Stimulated activated effector memory CD8-positive, alpha-beta T cell treated with anti-CD3 and anti-CD28 coated beads, Interleukin-12 subunit alpha, Interleukin-12 subunit beta, amount 100 ng/mL, for 72 hours (primary cell): ENCODE data around the gene UGT1A6.

Experiments
- ATAC-seq: fragments of 150-1000 bp; cut with Tn5 transposase; 2 replicates; pipeline ENCODE4 v1.10.0; 2021
- DNase-seq, 2 donors: peaks; one replicate each; pipeline ENCODE4 v3.0.0; 2021 to 2022; ENCODE audit warnings: low spot score in 2 of 2
- H3K27ac Mint-ChIP-seq: one replicate; pipeline ENCODE4 v1.8.0; 2022; ENCODE audit warnings: mild to moderate bottlenecking, mixed read lengths
- H3K36me3 Mint-ChIP-seq: one replicate; pipeline ENCODE4 v1.8.0; 2022; ENCODE audit warnings: mild to moderate bottlenecking, mixed read lengths
- H3K4me1 Mint-ChIP-seq: one replicate; pipeline ENCODE4 v1.8.0; 2022; ENCODE audit warnings: mixed read lengths
- H3K4me3 Mint-ChIP-seq: one replicate; pipeline ENCODE4 v1.8.0; 2022; ENCODE audit warnings: mild to moderate bottlenecking, mixed read lengths
- H3K9me3 Mint-ChIP-seq: one replicate; pipeline ENCODE4 v1.8.0; 2022; ENCODE audit warnings: mixed read lengths

UGT1A6 gene

GRCh38 chr2:233793465-233794127 is 100.9 kb downstream of the UGT1A6 start:
- ATAC-seq (no peak), DNase-seq (peak in 1 of 2 donors; percentile 28)
- H3K4me1 Mint-ChIP-seq: no peaks in the 10 kb centered on the region
- H3K36me3 Mint-ChIP-seq: no peaks in the 10 kb centered on the region
- H3K4me3 Mint-ChIP-seq: no peak overlapping the region
- no peaks in the 10 kb centered on the region for H3K9me3 Mint-ChIP-seq
- no peak overlapping the region for H3K27ac Mint-ChIP-seq

DNA sequence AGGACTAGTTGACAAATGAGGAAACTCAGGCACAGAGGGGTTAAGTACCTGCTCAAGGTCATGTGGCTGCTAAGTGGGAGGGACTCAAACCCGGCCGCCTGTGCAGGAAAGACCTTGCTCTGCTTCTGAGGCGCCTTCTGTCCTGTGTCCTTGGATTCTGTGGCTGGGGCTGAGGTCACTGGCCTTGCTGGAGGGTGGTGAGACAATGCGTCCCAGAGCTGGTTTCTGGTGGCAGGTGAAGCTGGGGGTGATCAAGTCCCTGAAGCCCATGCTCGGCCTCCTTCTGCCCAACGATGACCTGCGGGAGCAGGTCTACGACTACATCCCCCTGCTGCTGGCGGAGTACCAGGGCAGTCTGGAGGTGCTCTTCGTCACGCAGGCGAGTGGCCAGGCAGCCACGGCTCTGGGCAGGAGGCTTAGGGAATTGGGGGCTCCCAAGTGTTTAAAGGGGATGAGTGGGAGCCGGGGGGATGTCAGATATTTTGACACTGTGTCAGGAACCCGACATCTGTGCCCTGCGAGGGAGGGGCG is 101.5 kb downstream of the UGT1A6 start:
- ATAC-seq: no peak
- Mint-ChIP-seq H3K4me1 (no peaks in the 10 kb centered on the region), H3K9me3 (no peaks in the 10 kb centered on the region), H3K36me3 (no peaks in the 10 kb centered on the region), H3K4me3 (no peak overlapping the region), H3K27ac (no peak overlapping the region)
- peak in 1 of 2 donors; percentile 38 for DNase-seq

DNA sequence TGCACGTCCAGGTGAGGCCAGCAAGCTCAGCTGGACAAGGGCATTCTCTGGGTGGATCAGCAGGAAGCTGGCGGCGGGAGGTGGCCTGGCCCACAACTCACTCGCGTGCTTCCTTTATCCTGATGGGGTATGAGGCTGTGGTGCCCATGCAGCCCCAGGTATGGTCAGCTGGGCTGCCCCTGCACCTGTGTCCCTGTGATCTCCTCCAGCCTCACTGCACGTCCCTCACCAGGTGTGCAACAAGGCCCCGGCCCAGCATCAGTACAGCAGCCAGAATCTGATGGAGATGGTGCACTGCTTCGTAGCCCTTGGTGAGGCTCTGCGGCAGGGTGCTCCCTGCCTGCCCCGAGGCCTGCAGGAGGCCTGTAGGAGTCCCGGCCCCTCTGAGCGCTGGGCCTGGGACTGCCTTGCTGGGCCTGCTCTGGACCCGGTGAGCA is 103.1 kb downstream of the UGT1A6 start:
- Mint-ChIP-seq H3K27ac (no peak overlapping the region), H3K36me3 (no peaks in the 10 kb centered on the region), H3K9me3 (no peaks in the 10 kb centered on the region), H3K4me3 (no peak overlapping the region), H3K4me1 (no peaks in the 10 kb centered on the region)
- ATAC-seq (no peak), DNase-seq (peak in 1 of 2 donors; percentile 38)

DNA sequence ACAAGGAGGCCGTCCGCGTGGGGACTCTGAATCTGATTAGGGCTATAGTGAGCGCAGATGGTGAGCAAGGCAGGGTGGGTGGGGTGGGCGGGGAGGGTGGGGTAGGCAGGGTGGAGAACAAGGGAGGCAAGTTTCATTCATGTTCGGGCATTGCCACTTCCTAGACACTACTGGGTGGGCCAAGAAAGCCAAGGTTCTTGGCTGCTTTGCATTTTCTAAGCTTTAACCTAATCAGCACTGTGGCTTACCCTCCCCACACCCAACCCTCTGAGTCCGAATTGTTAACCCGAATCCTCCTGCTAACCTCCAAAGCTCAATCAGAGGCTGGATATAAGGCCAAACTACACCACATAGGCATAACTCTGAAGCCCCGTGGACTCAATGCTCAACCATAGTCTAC is 103.6 kb downstream of the UGT1A6 start:
- H3K4me3 Mint-ChIP-seq: no peak overlapping the region
- no peak overlapping the region for H3K27ac Mint-ChIP-seq
- peaks cover 3% of the 10 kb centered on the region for H3K4me1 Mint-ChIP-seq
- no peak for ATAC-seq
- H3K36me3 Mint-ChIP-seq: no peaks in the 10 kb centered on the region
- H3K9me3 Mint-ChIP-seq: no peaks in the 10 kb centered on the region
- peak in 1 of 2 donors; percentile 28 for DNase-seq

GRCh38 chr2:233798335-233799086 is 105.8 kb downstream of the UGT1A6 start:
- Mint-ChIP-seq H3K9me3 (no peaks in the 10 kb centered on the region), H3K27ac (no peak overlapping the region), H3K4me1 (peaks cover 7% of the 10 kb centered on the region), H3K36me3 (no peaks in the 10 kb centered on the region), H3K4me3 (no peak overlapping the region)
- DNase-seq (no peak), ATAC-seq (no peak)

- Mint-ChIP-seq H3K4me1 (peaks cover 7% of the 10 kb centered on the region), H3K4me3 (no peak overlapping the region), H3K27ac (no peak overlapping the region), H3K36me3 (no peaks in the 10 kb centered on the region), H3K9me3 (no peaks in the 10 kb centered on the region)
- no peak for DNase-seq
- ATAC-seq: no peak
Measured at GRCh38 chr2:233799087-233799665, 106.5 kb downstream of the UGT1A6 start.

GRCh38 chr2:233799716-233800115 is 107.0 kb downstream of the UGT1A6 start:
- H3K36me3 Mint-ChIP-seq: no peaks in the 10 kb centered on the region
- H3K27ac Mint-ChIP-seq: no peak overlapping the region
- no peak for DNase-seq
- no peak overlapping the region for H3K4me3 Mint-ChIP-seq
- no peak for ATAC-seq
- H3K9me3 Mint-ChIP-seq: no peaks in the 10 kb centered on the region
- peaks cover 7% of the 10 kb centered on the region for H3K4me1 Mint-ChIP-seq

DNA sequence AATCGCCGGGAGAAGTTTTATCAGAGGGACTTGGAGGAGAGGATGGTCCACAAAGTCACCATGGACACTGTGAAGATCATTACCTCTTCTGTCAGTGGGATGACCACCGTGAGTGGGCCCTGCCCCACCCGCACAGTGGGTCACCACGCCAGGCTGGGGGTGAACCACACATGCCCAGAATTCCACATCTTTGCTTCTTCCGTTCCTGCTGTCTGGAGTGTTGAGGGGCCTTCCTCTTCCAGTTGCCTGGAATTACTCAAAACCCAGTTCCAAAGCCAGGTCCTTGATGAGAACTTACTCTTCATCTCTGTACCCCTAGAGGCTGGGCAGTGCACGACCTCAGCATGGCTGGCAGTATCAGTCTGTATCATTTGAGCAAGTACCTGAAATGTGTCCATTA is 107.5 kb downstream of the UGT1A6 start:
- Mint-ChIP-seq H3K36me3 (no peaks in the 10 kb centered on the region), H3K4me1 (peaks cover 7% of the 10 kb centered on the region), H3K9me3 (no peaks in the 10 kb centered on the region), H3K27ac (no peak overlapping the region), H3K4me3 (no peak overlapping the region)
- DNase-seq: no peak
- no peak for ATAC-seq

- ATAC-seq (peak; percentile 78), DNase-seq (peak in 1 of 2 donors; percentile 43)
- no peaks in the 10 kb centered on the region for H3K9me3 Mint-ChIP-seq
- no peaks in the 10 kb centered on the region for H3K36me3 Mint-ChIP-seq
- H3K4me1 Mint-ChIP-seq: peaks cover 7% of the 10 kb centered on the region
- no peak overlapping the region for H3K4me3 Mint-ChIP-seq
- H3K27ac Mint-ChIP-seq: no peak overlapping the region
Measured at GRCh38 chr2:233801357-233802131, 108.9 kb downstream of the UGT1A6 start.

- no peak overlapping the region for H3K27ac Mint-ChIP-seq
- DNase-seq (no peak), ATAC-seq (no peak)
- H3K4me3 Mint-ChIP-seq: no peak overlapping the region
- H3K36me3 Mint-ChIP-seq: no peaks in the 10 kb centered on the region
- no peaks in the 10 kb centered on the region for H3K9me3 Mint-ChIP-seq
- H3K4me1 Mint-ChIP-seq: peaks cover 7% of the 10 kb centered on the region
Measured at GRCh38 chr2:233802132-233802815, 109.6 kb downstream of the UGT1A6 start.

- Mint-ChIP-seq H3K9me3 (no peaks in the 10 kb centered on the region), H3K27ac (no peak overlapping the region), H3K4me3 (no peak overlapping the region), H3K4me1 (peaks cover 7% of the 10 kb centered on the region), H3K36me3 (no peaks in the 10 kb centered on the region)
- DNase-seq (no peak), ATAC-seq (no peak)
Measured at GRCh38 chr2:233803292-233803911, 110.7 kb downstream of the UGT1A6 start.

DNA sequence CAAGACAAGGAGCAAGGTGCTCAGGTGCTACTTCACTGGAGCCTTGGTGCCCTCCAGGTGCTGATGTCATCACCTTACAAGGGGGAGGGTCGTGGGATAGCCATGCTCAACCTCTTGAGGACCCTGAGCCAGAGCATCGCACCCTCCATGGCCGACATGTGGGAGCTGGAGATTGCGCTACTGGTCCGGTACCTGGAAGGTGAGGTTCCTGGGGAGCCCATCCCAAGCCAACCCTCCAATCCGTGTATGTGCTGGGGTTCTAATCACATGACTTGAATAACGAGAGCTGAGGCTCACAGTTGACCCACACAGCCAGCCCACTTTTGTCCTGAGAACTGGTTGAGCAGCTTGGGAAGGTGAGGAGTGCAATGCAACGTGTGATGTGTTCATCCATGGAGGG is 111.3 kb downstream of the UGT1A6 start:
- ATAC-seq: no peak
- no peak for DNase-seq
- Mint-ChIP-seq H3K4me1 (peaks cover 7% of the 10 kb centered on the region), H3K4me3 (no peak overlapping the region), H3K36me3 (no peaks in the 10 kb centered on the region), H3K9me3 (no peaks in the 10 kb centered on the region), H3K27ac (no peak overlapping the region)

DNA sequence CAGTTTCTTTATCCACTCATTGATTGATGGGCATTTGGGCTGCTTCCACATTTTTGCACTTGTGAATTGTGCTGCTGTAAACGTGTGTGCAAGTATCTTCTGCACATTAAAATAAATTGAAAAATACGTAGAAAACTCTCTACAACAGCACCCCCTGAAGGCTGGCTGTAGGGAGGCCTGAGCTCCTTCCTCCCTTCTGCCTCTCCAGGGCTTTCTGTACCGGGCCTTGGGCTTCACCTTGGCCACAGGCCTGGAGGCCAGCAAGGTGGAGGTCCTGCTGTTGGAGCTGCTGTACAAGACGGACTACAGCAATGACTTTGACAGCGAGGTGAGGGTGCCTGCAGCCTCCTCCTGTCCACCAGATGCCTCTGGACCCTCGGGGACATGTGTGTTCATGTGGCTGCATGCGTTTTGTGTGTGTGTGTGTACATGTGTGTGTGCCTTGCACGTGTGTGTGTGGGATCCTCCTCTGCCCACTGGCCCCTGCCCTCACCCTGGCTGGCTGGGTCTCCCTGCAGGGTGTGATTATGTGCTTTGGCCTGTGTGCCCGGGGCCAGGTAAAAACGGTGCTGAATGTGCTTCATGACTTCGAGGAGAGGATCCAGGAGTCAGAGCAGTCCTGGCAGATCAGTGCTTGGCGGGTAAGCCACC is 114.7 kb downstream of the UGT1A6 start:
- Mint-ChIP-seq H3K4me3 (no peak overlapping the region), H3K27ac (no peak overlapping the region), H3K36me3 (no peaks in the 10 kb centered on the region), H3K4me1 (no peaks in the 10 kb centered on the region), H3K9me3 (no peaks in the 10 kb centered on the region)
- ATAC-seq (no peak), DNase-seq (no peak)
